Nephron progenitor cell (in vitro differentiated cells): ENCODE results near the gene AKAP10.

Experiments
- DNase-seq: peaks from one replicate; pipeline ENCODE4 v3.0.0; 2021
- H3K27ac Mint-ChIP-seq: 2 replicates; pipeline ENCODE4 v1.8.0; 2021; ENCODE audit warnings: mild to moderate bottlenecking, moderate library complexity, mixed read lengths
- H3K27me3 Mint-ChIP-seq: 2 replicates; pipeline ENCODE4 v1.8.0; 2021; ENCODE audit warnings: mild to moderate bottlenecking, low read depth, mixed read lengths; ENCODE audit not compliant: poor library complexity
- H3K36me3 Mint-ChIP-seq: 2 replicates; pipeline ENCODE4 v1.8.0; 2021; ENCODE audit warnings: low read depth, mixed read lengths
- H3K4me1 Mint-ChIP-seq: 2 replicates; pipeline ENCODE4 v1.8.0; 2021; ENCODE audit warnings: mixed read lengths
- H3K4me3 Mint-ChIP-seq: 2 replicates; pipeline ENCODE4 v1.8.0; 2021; ENCODE audit warnings: mild to moderate bottlenecking, moderate library complexity, mixed read lengths
- H3K9me3 Mint-ChIP-seq: 2 replicates; pipeline ENCODE4 v1.8.0; 2021; ENCODE audit warnings: mild to moderate bottlenecking, moderate library complexity, mixed read lengths
- CTCF ChIP-seq: fragments of 200-600 bp; sonication (generic); IDR thresholded peaks from 2 replicates; pipeline ENCODE4 v1.5.0; 2021; ENCODE audit warnings: antibody characterized with exemption

AKAP10 gene

GRCh38 chr17:19928299-19928698, 49.3 kb downstream of the AKAP10 start:
- Mint-ChIP-seq H3K9me3 (no peaks in the 10 kb centered on the region), H3K4me3 (no peak overlapping the region), H3K36me3 (peaks cover 75% of the 10 kb centered on the region), H3K27ac (peak overlapping the region; percentile 86), H3K4me1 (no peaks in the 10 kb centered on the region), H3K27me3 (no peaks in the 10 kb centered on the region)
- TF ChIP-seq CTCF, result no peak
- no peak for DNase-seq

- no peaks in the 10 kb centered on the region for H3K27me3 Mint-ChIP-seq
- H3K36me3 Mint-ChIP-seq, result peaks cover 74% of the 10 kb centered on the region
- no peaks in the 10 kb centered on the region for H3K9me3 Mint-ChIP-seq
- TF ChIP-seq CTCF, result no peak
- no peak overlapping the region for H3K4me3 Mint-ChIP-seq
- peak overlapping the region; percentile 70 for H3K27ac Mint-ChIP-seq
- DNase-seq, result no peak
- H3K4me1 Mint-ChIP-seq, result no peaks in the 10 kb centered on the region
These were observed 62.2 kb downstream of the AKAP10 start for GRCh38 chr17:19915245-19915978.

GRCh38 chr17:19911033-19911432, 66.6 kb downstream of the AKAP10 start:
- Mint-ChIP-seq H3K27me3 (no peaks in the 10 kb centered on the region), H3K4me3 (no peak overlapping the region), H3K4me1 (no peaks in the 10 kb centered on the region), H3K9me3 (no peaks in the 10 kb centered on the region), H3K27ac (no peak overlapping the region), H3K36me3 (peaks cover 72% of the 10 kb centered on the region)
- no peak for TF ChIP-seq CTCF
- DNase-seq, result no peak

- H3K27ac Mint-ChIP-seq, result no peak overlapping the region
- H3K4me3 Mint-ChIP-seq, result no peak overlapping the region
- peaks cover 65% of the 10 kb centered on the region for H3K36me3 Mint-ChIP-seq
- no peak for TF ChIP-seq CTCF
- no peaks in the 10 kb centered on the region for H3K27me3 Mint-ChIP-seq
- no peak for DNase-seq
- H3K9me3 Mint-ChIP-seq, result no peaks in the 10 kb centered on the region
- H3K4me1 Mint-ChIP-seq, result no peaks in the 10 kb centered on the region
These were observed 68.5 kb downstream of the AKAP10 start for GRCh38 chr17:19909139-19909538.

- TF ChIP-seq CTCF, result no peak
- no peaks in the 10 kb centered on the region for H3K9me3 Mint-ChIP-seq
- H3K36me3 Mint-ChIP-seq, result peaks cover 77% of the 10 kb centered on the region
- H3K27me3 Mint-ChIP-seq, result no peaks in the 10 kb centered on the region
- no peak overlapping the region for H3K4me3 Mint-ChIP-seq
- no peak for DNase-seq
- no peak overlapping the region for H3K27ac Mint-ChIP-seq
- H3K4me1 Mint-ChIP-seq, result no peaks in the 10 kb centered on the region
These were observed 72.1 kb downstream of the AKAP10 start for GRCh38 chr17:19905502-19905901.

GRCh38 chr17:19904924-19905323, 72.7 kb downstream of the AKAP10 start:
- Mint-ChIP-seq H3K27me3 (no peaks in the 10 kb centered on the region), H3K4me1 (no peaks in the 10 kb centered on the region), H3K36me3 (peaks cover 78% of the 10 kb centered on the region)

More at GRCh38 chr17:19904924-19905323, 72.7 kb downstream of the AKAP10 start:
- Mint-ChIP-seq H3K27ac (no peak overlapping the region), H3K4me3 (no peak overlapping the region), H3K9me3 (no peaks in the 10 kb centered on the region)
- no peak for TF ChIP-seq CTCF
- no peak for DNase-seq
